HG03097 (cell line): Measurements from ENCODE around the gene TSSK6.

Experiments used
- ATAC-seq: cut with Tn5 transposase; IDR thresholded peaks from one replicate; pipeline ENCODE4 v1.9.1; 2021; ENCODE audit not compliant: unreplicated experiment, low FRiP score

Gene TSSK6

GRCh38 chr19:19531951-19532805 lies 16.8 kb upstream of the TSSK6 start:
- no peak for ATAC-seq

- no peak for ATAC-seq
Observed at GRCh38 chr19:19530889-19531288, 15.5 kb upstream of the TSSK6 start.

- ATAC-seq: no peak
Observed at GRCh38 chr19:19530423-19530804, 15.1 kb upstream of the TSSK6 start.

GRCh38 chr19:19529783-19530422 lies 14.6 kb upstream of the TSSK6 start:
- ATAC-seq: no peak

- no peak for ATAC-seq
Observed at GRCh38 chr19:19528721-19529490, 13.6 kb upstream of the TSSK6 start, which contains the start of gene YJEFN3. Gene YJEFN3, plus strand, starts transcription at chr19:19528911. Its CDS starts 22 bp downstream, at chr19:19528933.

- ATAC-seq: no peak
Observed at GRCh38 chr19:19527674-19528625, 12.6 kb upstream of the TSSK6 start.

GRCh38 chr19:19527371-19527656 lies 12.0 kb upstream of the TSSK6 start:
- no peak for ATAC-seq

GRCh38 chr19:19526581-19527370 lies 11.4 kb upstream of the TSSK6 start:
- no peak for ATAC-seq

GRCh38 chr19:19525611-19526380 lies 10.4 kb upstream of the TSSK6 start:
- no peak for ATAC-seq

GRCh38 chr19:19524053-19524452 lies 8.7 kb upstream of the TSSK6 start:
- ATAC-seq: no peak

GRCh38 chr19:19523177-19523576 lies 7.8 kb upstream of the TSSK6 start:
- no peak for ATAC-seq

GRCh38 chr19:19520989-19521388 lies 5.6 kb upstream of the TSSK6 start:
- ATAC-seq: no peak

- ATAC-seq: no peak
Observed at GRCh38 chr19:19517235-19517619, 1.9 kb upstream of the TSSK6 start.

- peak; percentile 84 for ATAC-seq
Observed at GRCh38 chr19:19515642-19516519, 533 bp upstream of the TSSK6 start, which contains the start of gene NDUFA13. Gene NDUFA13, plus strand, starts transcription at chr19:19516225. Its CDS starts 14 bp downstream, at chr19:19516239.

GRCh38 chr19:19514215-19514657 lies 1.1 kb downstream of the TSSK6 start:
- ATAC-seq: no peak

- no peak for ATAC-seq
Observed at GRCh38 chr19:19513682-19514081, 1.7 kb downstream of the TSSK6 start.

GRCh38 chr19:19510432-19510831 lies 4.9 kb downstream of the TSSK6 start:
- no peak for ATAC-seq

GRCh38 chr19:19508217-19508616 lies 7.1 kb downstream of the TSSK6 start:
- ATAC-seq: no peak
